SJCRH30 (cell line): ENCODE data around the gene MAP3K6. TPM values are rescaled to one million over a fixed set of nuclear protein-coding genes. Genes with fewer than 3 reads are reported as not detected.

ENCODE experiments used
- total RNA-seq: library from RNA; depleted of rRNA; stranded (reverse); fragments of >200 nt; shearing (Covaris generic); gene quantifications from 2 replicates; pipeline ENCODE4 v1.2.3, GENCODE V29; 2014; rRNA removed

The MAP3K6 gene
- total RNA-seq, 1 experiment from 2014 or later: 10.0 TPM

Other genes starting within 250 kb of the MAP3K6 start
- gene SLC9A1, start 211.8 kb downstream of the MAP3K6 start, total RNA-seq: 7.4 and 8.4 TPM in 2 replicates
- gene WDTC1, start 132.3 kb downstream of the MAP3K6 start, total RNA-seq: 15.1 and 16.2 TPM in 2 replicates
- 26.0 and 26.1 TPM in 2 replicates for gene TMEM222, start 44.8 kb downstream of the MAP3K6 start, total RNA-seq
- gene SYTL1, start 24.9 kb downstream of the MAP3K6 start, total RNA-seq: 0.20 and 0.47 TPM in 2 replicates
- not detected in 2 replicates for gene FCN3, start 7.9 kb upstream of the MAP3K6 start, total RNA-seq
- not detected in 2 replicates for gene CD164L2, start 16.4 kb upstream of the MAP3K6 start, total RNA-seq
- 8.3 TPM in 2 replicates for gene GPR3, start 25.7 kb upstream of the MAP3K6 start, total RNA-seq
- gene WASF2, start 123.2 kb upstream of the MAP3K6 start, total RNA-seq: 38.2 and 43.6 TPM in 2 replicates
- gene AHDC1, start 237.2 kb upstream of the MAP3K6 start, total RNA-seq: 29.7 and 30.6 TPM in 2 replicates